A673 (cell line): ENCODE results near the gene TM4SF4. TPM values are rescaled to one million over a fixed set of nuclear protein-coding genes. Genes with fewer than 3 reads are reported as not detected.

Experiments
- BruUV-seq: library from RNA; stranded (reverse); fragments of 400-500 nt; replicated peaks from 2 replicates; lab custom pipeline; 2021; lab: Mats Ljungman, UMichigan
- CTCF ChIA-PET: fragments of 300-600 bp; sonication (Branson Sonifier 250); formaldehyde crosslinking; loops from one replicate; lab custom pipeline; 2022; ENCODE audit warnings: antibody characterized with exemption; lab: Charles Lee
- POLR2A ChIA-PET: fragments of 300-600 bp; sonication (Branson Sonifier 250); formaldehyde crosslinking; loops from one replicate; lab custom pipeline; 2022; ENCODE audit warnings: antibody characterized with exemption; ENCODE audit not compliant: low non-redundant PET; lab: Charles Lee
- DNase-seq: peaks from one replicate; pipeline ENCODE4 v3.0.0-alpha.2; 2015; ENCODE audit warnings: low spot score
- H3K27ac ChIP-seq: fragments of 200-600 bp; sonication (generic); 2 replicates; pipeline ENCODE4 v1.5.1; 2016; ENCODE audit warnings: mixed run types, low read depth, mild to moderate bottlenecking, mixed read lengths, antibody characterized with exemption, low read length; ENCODE audit not compliant: poor library complexity, severe bottlenecking
- H3K27me3 ChIP-seq: fragments of 200-600 bp; sonication (generic); replicated peaks from 2 replicates; pipeline ENCODE4 v1.6.1; 2017; ENCODE audit warnings: mixed run types, low read depth, mild to moderate bottlenecking, mixed read lengths, antibody characterized with exemption, low read length; ENCODE audit not compliant: insufficient read depth, poor library complexity
- H3K36me3 ChIP-seq: fragments of 200-600 bp; sonication (generic); 2 replicates; pipeline ENCODE4 v1.6.1; 2016; ENCODE audit warnings: mixed run types, mild to moderate bottlenecking, mixed read lengths, antibody characterized with exemption, low read length; ENCODE audit not compliant: insufficient read depth, poor library complexity, severe bottlenecking
- H3K4me1 ChIP-seq: fragments of 200-600 bp; sonication (generic); 2 replicates; pipeline ENCODE4 v1.6.1; 2017; ENCODE audit warnings: mixed run types, mild to moderate bottlenecking, mixed read lengths, antibody characterized with exemption, low read length; ENCODE audit not compliant: insufficient read depth, poor library complexity, severe bottlenecking
- H3K4me3 ChIP-seq: fragments of 200-600 bp; sonication (generic); 2 replicates; pipeline ENCODE4 v1.5.1; 2016; ENCODE audit warnings: low read depth, mixed run types, mild to moderate bottlenecking, mixed read lengths, low read length; ENCODE audit not compliant: poor library complexity, severe bottlenecking
- H3K9me3 ChIP-seq: fragments of 200-600 bp; sonication (generic); 2 replicates; pipeline ENCODE4 v1.6.1; 2016; ENCODE audit warnings: mixed run types, low read depth, mild to moderate bottlenecking, mixed read lengths, antibody characterized with exemption, low read length; ENCODE audit not compliant: poor library complexity, severe bottlenecking
- CTCF ChIP-seq: fragments of 300-800, 200-600 bp; sonication (generic); conservative IDR thresholded peaks from 2 replicates; pipeline ENCODE4 v1.5.1; 2017; ENCODE audit warnings: low read depth, mild to moderate bottlenecking, antibody characterized with exemption, low read length, moderate library complexity, mixed read lengths
- EZH2 ChIP-seq: fragments of 200-600 bp; sonication (generic); IDR thresholded peaks from 2 replicates; pipeline ENCODE4 v1.6.1; 2017; ENCODE audit warnings: borderline replicate concordance, low read depth, mild to moderate bottlenecking, mixed read lengths, antibody characterized with exemption, low read length; ENCODE audit not compliant: poor library complexity, severe bottlenecking
- intact Hi-C: fragments of 100-400 bp; cut with micrococcal nuclease; formaldehyde crosslinking; loops from one replicate; pipeline ENCODE4 v1.10.0; 2022; ENCODE audit not compliant: unreplicated experiment
- total RNA-seq: library from RNA; stranded (reverse); gene quantifications from 2 replicates; pipeline ENCODE4 v1.2.3, GENCODE V29; 2021

Gene TM4SF4
- total RNA-seq, 1 experiment from 2014 or later, result not detected

- no peak for DNase-seq
- ChIA-PET POLR2A (no interaction called here), CTCF (no interaction called here)
- no TSS peak for BruUV-seq
- Histone ChIP-seq H3K4me1 (peaks cover 16% of the 10 kb centered on the region), H3K4me3 (no peak overlapping the region), H3K27ac (no peak overlapping the region), H3K9me3 (no peaks in the 10 kb centered on the region), H3K36me3 (no peaks in the 10 kb centered on the region), H3K27me3 (no peaks in the 10 kb centered on the region)
- intact Hi-C loops, result no loop called here
- no peak for TF ChIP-seq CTCF
- TF ChIP-seq EZH2, result no peak
These were observed 35.5 kb upstream of the TM4SF4 start for GRCh38 chr3:149438981-149439380.

GRCh38 chr3:149441642-149442041, 32.9 kb upstream of the TM4SF4 start:
- peaks cover 16% of the 10 kb centered on the region for H3K4me1 ChIP-seq
- no peaks in the 10 kb centered on the region for H3K36me3 ChIP-seq
- BruUV-seq, result no TSS peak
- intact Hi-C loops, result no loop called here
- H3K4me3 ChIP-seq, result no peak overlapping the region
- DNase-seq, result no peak
- H3K27ac ChIP-seq, result no peak overlapping the region
- H3K27me3 ChIP-seq, result no peaks in the 10 kb centered on the region
- ChIA-PET CTCF (interaction anchor here (0.7 kb wide), 1 partner anchor 98 kb away, joined by 3 read pairs; no protein-coding TSS in a partner anchor), POLR2A (no interaction called here)
- no peaks in the 10 kb centered on the region for H3K9me3 ChIP-seq
- TF ChIP-seq CTCF, result no peak
- TF ChIP-seq EZH2, result no peak

- POLR2A ChIA-PET, result no interaction called here
- intact Hi-C loops, result no loop called here
- TF ChIP-seq CTCF (no peak), EZH2 (no peak)
These were observed 32.5 kb upstream of the TM4SF4 start for GRCh38 chr3:149442043-149442442.

More at GRCh38 chr3:149442043-149442442, 32.5 kb upstream of the TM4SF4 start:
- no TSS peak for BruUV-seq
- no peaks in the 10 kb centered on the region for H3K36me3 ChIP-seq
- CTCF ChIA-PET, result interaction anchor here (0.7 kb wide), 1 partner anchor 98 kb away, joined by 3 read pairs; no protein-coding TSS in a partner anchor
- H3K27me3 ChIP-seq, result no peaks in the 10 kb centered on the region
- no peaks in the 10 kb centered on the region for H3K9me3 ChIP-seq
- no peak overlapping the region for H3K27ac ChIP-seq
- no peak overlapping the region for H3K4me3 ChIP-seq
- no peak for DNase-seq
- H3K4me1 ChIP-seq, result peaks cover 16% of the 10 kb centered on the region
